DMS79 treated with DMSO at 0.1 percent for 48 hours (cell line): ENCODE results near the gene CADM2.
"Not testable (repeated sequence)": the region's sequence is repeated elsewhere in the genome, so short reads cannot be mapped to it uniquely, and the experiment has no call there.

ENCODE experiments used
- DNase-seq: peaks from one replicate; lab custom pipeline; 2025; lab: John Stamatoyannopoulos, UW

The CADM2 gene

GRCh38 chr3:85672761-85673160, 714.0 kb downstream of the CADM2 start:
- no peak for DNase-seq

GRCh38 chr3:85678713-85679112, 719.9 kb downstream of the CADM2 start:
- DNase-seq: no peak

DNA sequence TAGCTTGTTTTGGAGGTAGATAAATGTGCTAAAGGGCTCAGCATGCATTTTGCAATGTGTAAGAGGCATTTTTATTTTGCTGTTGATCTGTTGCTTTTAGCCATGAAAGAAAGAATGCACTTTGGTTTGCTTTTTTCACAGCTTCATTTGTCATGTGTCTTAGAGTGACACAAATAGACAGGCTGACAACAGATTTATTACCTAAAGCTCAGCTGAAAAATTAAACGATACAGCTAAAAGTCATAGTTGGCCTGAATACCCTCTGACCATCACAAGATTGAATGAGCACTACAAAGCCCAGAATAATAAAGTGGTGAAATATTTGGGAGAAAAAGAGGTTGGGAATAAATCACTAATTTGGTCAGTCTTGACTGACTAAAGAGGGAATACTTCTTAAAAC, 723.1 kb downstream of the CADM2 start:
- DNase-seq: no peak

GRCh38 chr3:85691196-85691595, 732.4 kb downstream of the CADM2 start:
- no peak for DNase-seq

GRCh38 chr3:85697156-85697555, 738.4 kb downstream of the CADM2 start:
- DNase-seq: no peak

GRCh38 chr3:85706130-85706529, 747.3 kb downstream of the CADM2 start:
- no peak for DNase-seq

- DNase-seq: not testable (repeated sequence)
Observed at GRCh38 chr3:85708325-85708724, 749.5 kb downstream of the CADM2 start.

DNA sequence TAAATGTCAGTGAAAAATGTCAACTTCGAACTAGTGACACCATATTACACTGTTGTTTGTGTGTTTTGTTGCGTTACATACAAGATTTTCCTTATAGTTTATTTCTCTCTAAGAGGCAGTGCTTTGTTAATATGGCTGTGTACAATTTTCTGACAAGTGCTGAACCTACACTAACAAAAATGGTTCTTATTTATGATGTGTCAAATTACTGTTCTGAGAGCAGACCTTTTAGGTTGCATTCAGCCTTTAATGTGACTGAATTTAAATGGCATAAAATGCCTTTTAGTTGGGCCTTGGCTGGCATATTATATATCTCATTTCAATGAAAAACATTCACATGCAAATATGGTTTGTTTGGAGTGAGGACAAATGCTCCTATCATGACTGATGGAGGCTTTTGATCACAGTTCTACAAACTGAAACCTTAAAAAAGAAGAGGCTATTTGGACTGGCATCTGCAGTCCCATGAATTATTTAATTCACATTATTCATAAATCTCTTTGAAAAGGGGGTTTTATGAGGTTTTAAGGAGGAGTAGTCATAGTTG, 750.6 kb downstream of the CADM2 start:
- no peak for DNase-seq

GRCh38 chr3:85710490-85710889, 751.7 kb downstream of the CADM2 start:
- DNase-seq: no peak

GRCh38 chr3:85721409-85722145, 762.8 kb downstream of the CADM2 start:
- DNase-seq: no peak

GRCh38 chr3:85725809-85726208, 767.0 kb downstream of the CADM2 start:
- DNase-seq: no peak

- no peak for DNase-seq
Observed at GRCh38 chr3:85726241-85726640, 767.5 kb downstream of the CADM2 start.

- no peak for DNase-seq
Observed at GRCh38 chr3:85737846-85738245, 779.1 kb downstream of the CADM2 start.

DNA sequence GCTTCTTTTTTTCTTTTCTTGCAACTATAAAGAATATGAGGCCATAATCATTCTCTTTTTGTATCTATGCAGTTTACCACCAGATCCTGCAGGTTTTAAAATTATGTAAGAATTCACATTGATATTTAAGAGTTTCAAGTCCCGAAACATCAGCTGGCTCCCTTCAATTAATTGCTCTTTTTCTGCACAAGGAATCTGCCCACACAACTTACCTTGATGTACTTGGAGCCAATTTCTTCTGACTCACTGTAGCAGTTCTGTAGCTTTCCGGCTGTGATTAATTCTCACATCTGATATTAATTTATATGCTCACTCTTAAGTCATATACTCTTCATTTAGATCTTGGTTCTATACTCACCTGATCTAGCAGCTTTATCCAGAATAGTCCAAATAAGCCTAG, 781.8 kb downstream of the CADM2 start:
- DNase-seq: no peak

DNA sequence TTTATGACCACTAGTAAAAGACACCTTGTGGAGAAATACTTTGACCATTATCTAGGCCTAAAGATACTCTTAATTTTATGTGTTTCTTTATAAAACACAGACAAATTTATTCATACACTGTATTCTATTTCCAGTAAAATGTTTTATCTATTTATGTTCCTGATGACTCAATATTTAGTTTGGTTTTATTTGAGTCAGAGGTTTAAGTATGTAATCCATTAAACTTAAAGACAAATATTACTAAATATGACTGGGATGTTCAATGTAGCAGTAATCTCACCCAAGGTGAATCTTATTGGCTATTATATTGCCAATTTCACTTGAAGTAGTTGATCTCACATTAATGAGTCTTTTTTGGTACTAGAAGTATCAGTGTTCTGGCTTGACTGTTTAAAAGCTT, 799.7 kb downstream of the CADM2 start:
- no peak for DNase-seq

- no peak for DNase-seq
Observed at GRCh38 chr3:85760342-85760741, 801.6 kb downstream of the CADM2 start.

DNA sequence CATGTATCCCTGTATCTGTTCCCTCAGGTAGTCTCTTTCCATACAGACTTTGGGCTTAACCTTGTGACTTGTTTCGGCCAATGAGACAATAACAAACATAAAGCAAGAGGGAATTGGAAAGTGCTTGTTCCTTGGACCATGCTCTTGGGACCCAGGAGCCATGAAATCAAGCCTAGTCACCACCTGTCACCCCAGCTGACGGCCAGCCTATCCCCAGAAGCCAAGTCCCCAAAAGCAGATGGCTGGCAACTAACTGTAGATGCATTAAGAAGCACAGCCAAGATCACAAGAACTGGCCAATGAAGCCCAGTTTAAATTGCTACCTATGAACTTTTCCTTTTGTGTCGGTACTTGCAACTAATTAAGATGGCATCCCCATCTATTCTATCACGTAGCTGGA, 822.0 kb downstream of the CADM2 start:
- DNase-seq: no peak

DNA sequence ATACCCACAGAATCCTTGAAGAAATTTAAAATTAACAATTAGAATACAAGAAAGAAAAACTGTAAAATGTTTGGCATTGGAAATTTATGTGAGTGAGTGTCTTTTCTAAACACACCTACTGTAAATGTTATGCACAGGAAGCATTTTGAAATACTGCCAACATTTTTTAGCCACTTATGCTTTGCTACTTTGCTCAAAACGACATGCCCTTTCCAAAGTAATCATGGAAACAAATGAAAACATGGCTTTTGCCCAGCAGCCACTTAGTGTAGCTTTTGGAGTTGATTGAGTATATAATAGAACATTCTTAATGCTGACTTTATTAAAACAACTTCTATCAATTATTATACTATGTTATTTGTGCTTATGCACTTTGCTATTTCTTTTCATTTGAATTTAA, 823.0 kb downstream of the CADM2 start:
- no peak for DNase-seq

- DNase-seq: no peak
Observed at GRCh38 chr3:85783291-85783690, 824.5 kb downstream of the CADM2 start.

- DNase-seq: no peak
Observed at GRCh38 chr3:85785766-85786165, 827.0 kb downstream of the CADM2 start.

DNA sequence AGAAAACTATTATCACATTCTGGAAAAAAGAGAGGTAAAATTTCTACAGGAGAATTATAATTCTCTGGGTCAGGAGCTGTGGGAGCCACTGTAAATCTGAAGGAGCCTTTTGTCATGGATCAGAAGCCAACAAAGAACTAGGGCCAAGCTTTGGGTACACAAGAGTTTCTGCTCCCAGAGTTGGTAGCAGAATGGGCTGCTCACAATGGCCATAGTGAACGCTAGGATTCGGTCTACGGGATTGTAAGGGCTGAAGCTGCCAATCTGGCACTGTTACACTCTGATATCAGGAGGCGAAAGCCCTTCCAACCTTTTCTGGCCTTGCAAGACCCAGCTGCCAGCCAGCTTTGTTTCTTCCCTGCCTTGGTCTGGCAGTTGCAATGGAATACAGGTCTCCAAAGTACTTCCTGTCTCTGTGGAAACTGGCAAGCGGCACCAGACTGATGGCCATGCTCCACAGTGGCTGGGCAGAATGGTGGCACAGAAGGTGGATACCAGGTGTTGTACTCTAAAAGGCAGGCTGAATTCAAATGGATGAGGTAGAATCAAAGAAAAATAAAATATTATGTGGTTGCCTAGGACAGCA, 831.7 kb downstream of the CADM2 start:
- no peak for DNase-seq

GRCh38 chr3:85796140-85796539, 837.4 kb downstream of the CADM2 start:
- no peak for DNase-seq

DNA sequence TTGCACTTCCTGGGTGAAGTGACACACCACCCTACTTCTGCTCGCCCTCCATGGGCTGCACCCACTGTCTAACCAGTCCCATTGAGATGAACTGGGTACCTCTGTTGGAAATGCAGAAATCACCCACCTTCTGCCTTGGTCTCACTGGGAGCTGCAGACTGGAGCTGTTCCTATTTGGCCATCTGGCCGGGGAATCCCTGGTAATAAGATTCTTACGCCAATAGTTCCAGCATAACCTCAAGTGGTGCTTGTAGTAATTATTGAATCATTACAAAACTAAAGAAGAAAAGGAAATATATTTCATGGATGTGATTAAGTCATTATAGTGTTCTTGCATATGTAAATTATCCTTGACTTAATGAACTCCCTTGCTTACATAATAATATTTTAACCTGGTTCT, 841.9 kb downstream of the CADM2 start:
- no peak for DNase-seq

DNA sequence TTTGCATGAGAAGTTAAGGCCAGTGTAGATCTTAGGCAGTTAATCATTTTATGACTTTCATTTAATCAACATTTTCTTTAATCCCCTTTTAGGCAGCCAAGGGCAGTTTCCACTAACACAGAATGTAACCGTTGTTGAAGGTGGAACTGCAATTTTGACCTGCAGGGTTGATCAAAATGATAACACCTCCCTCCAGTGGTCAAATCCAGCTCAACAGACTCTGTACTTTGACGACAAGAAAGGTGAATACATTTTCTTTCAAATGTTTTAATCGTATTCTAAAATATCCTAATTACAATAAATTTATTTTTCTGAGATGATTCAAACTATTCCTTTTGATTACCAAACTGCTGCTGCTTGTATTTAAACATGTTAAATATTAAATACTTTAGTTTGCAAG, 843.2 kb downstream of the CADM2 start:
- DNase-seq: no peak
